Thoracic aorta (tissue), 2 donors: ENCODE data around the gene TMEM44. TPM values are rescaled to one million over a fixed set of nuclear protein-coding genes. Genes with fewer than 3 reads are reported as not detected.
A peak's percentile ranks its signal among the peaks of the same experiment; 100 is the strongest.

Experiments
- ATAC-seq: fragments of 150-250 bp; one replicate; pipeline ENCODE4 v1.8.0; 2017; ENCODE audit warnings: low read depth; ENCODE audit not compliant: insufficient number of reproducible peaks, low FRiP score
- DNase-seq: peaks from one replicate; pipeline ENCODE4 v3.0.0-alpha.2; 2020; ENCODE audit warnings: low spot score
- H3K27ac ChIP-seq, 2 donors: fragments of 200-600 bp; sonication (generic); 1 replicate in 1 of 2; 2 replicates in 1 of 2; pipeline ENCODE4 v1.5.1; 2016; ENCODE audit warnings: mild to moderate bottlenecking in 2 of 2, moderate library complexity in 2 of 2
- H3K27me3 ChIP-seq: fragments of 200-600 bp; sonication (generic); replicated peaks from 2 replicates; pipeline ENCODE4 v1.6.0; 2016; ENCODE audit warnings: mild to moderate bottlenecking; ENCODE audit not compliant: insufficient read depth
- H3K36me3 ChIP-seq: fragments of 200-600 bp; sonication (generic); one replicate; pipeline ENCODE4 v1.5.1; 2016
- H3K4me1 ChIP-seq, 2 donors: fragments of 200-600 bp; sonication (generic); 1 replicate in 1 of 2; 2 replicates in 1 of 2; pipeline versions ENCODE4 v1.5.1 to v1.6.0; 2016; ENCODE audit warnings: low read depth in 2 of 2, mild to moderate bottlenecking in 1 of 2; ENCODE audit not compliant: control insufficient read depth in 1 of 2
- H3K4me3 ChIP-seq: fragments of 200-600 bp; sonication (generic); 2 replicates; pipeline ENCODE4 v1.5.1; 2016; ENCODE audit warnings: mild to moderate bottlenecking
- H3K9me3 ChIP-seq: fragments of 200-600 bp; sonication (generic); 2 replicates; pipeline ENCODE4 v1.5.1; 2016
- CTCF ChIP-seq: fragments of 200-600 bp; sonication (generic); IDR thresholded peaks from one replicate; pipeline ENCODE4 v1.5.1; 2019; ENCODE audit warnings: antibody characterized with exemption
- total RNA-seq, 2 donors: library from RNA; depleted of rRNA; stranded (reverse); fragments of >200 nt; gene quantifications; one replicate each; pipeline versions ENCODE4 v1.1.0 to v1.2.3, GENCODE V29; 2016

TMEM44 gene
- total RNA-seq, 2 donors from 2014 or later, result 11.0 to 11.5 TPM

GRCh38 chr3:194642769-194643168, 9.6 kb upstream of the TMEM44 start:
- peaks cover 6 to 12% of the 10 kb centered on the region in 2 donors for H3K4me1 ChIP-seq
- peaks cover 15% of the 10 kb centered on the region for H3K36me3 ChIP-seq
- no peak overlapping the region for H3K4me3 ChIP-seq
- no peak overlapping the region for H3K27ac ChIP-seq
- DNase-seq, result no peak
- H3K9me3 ChIP-seq, result no peaks in the 10 kb centered on the region
- no peaks in the 10 kb centered on the region for H3K27me3 ChIP-seq
- TF ChIP-seq CTCF, result no peak
- ATAC-seq, result no peak

- Histone ChIP-seq H3K4me1 (peaks cover 6 to 12% of the 10 kb centered on the region in 2 donors), H3K27ac (peak overlapping the region in 1 of 2 donors; percentile 76), H3K36me3 (peaks cover 15% of the 10 kb centered on the region), H3K27me3 (no peaks in the 10 kb centered on the region), H3K4me3 (no peak overlapping the region), H3K9me3 (no peaks in the 10 kb centered on the region)
- TF ChIP-seq CTCF, result no peak
- ATAC-seq (no peak), DNase-seq (no peak)
Observed at GRCh38 chr3:194640829-194641228, 7.6 kb upstream of the TMEM44 start.

GRCh38 chr3:194638991-194639605, 5.9 kb upstream of the TMEM44 start:
- Histone ChIP-seq H3K27ac (no peak overlapping the region), H3K36me3 (peaks cover 10% of the 10 kb centered on the region)
- no peak for DNase-seq

GRCh38 chr3:194637541-194638400, 4.6 kb upstream of the TMEM44 start:
- no peak overlapping the region for H3K27ac ChIP-seq
- H3K4me1 ChIP-seq, result peaks cover 6 to 14% of the 10 kb centered on the region in 2 donors
- TF ChIP-seq CTCF, result no peak
- no peaks in the 10 kb centered on the region for H3K9me3 ChIP-seq
- peaks cover 10% of the 10 kb centered on the region for H3K36me3 ChIP-seq
- ATAC-seq, result no peak
- no peak overlapping the region for H3K4me3 ChIP-seq
- H3K27me3 ChIP-seq, result no peaks in the 10 kb centered on the region
- DNase-seq, result no peak

More at GRCh38 chr3:194638991-194639605, 5.9 kb upstream of the TMEM44 start:
- H3K9me3 ChIP-seq, result no peaks in the 10 kb centered on the region
- peaks cover 6 to 12% of the 10 kb centered on the region in 2 donors for H3K4me1 ChIP-seq
- H3K4me3 ChIP-seq, result no peak overlapping the region
- no peak for TF ChIP-seq CTCF
- H3K27me3 ChIP-seq, result no peaks in the 10 kb centered on the region
- ATAC-seq, result no peak

GRCh38 chr3:194637066-194637465, 3.8 kb upstream of the TMEM44 start:
- TF ChIP-seq CTCF, result no peak
- Histone ChIP-seq H3K36me3 (peaks cover 10% of the 10 kb centered on the region), H3K27ac (no peak overlapping the region), H3K4me1 (peaks cover 6 to 14% of the 10 kb centered on the region in 2 donors), H3K9me3 (no peaks in the 10 kb centered on the region), H3K4me3 (no peak overlapping the region), H3K27me3 (no peaks in the 10 kb centered on the region)
- ATAC-seq (no peak), DNase-seq (no peak)
